ENCODE results near the gene SP3.

DNA sequence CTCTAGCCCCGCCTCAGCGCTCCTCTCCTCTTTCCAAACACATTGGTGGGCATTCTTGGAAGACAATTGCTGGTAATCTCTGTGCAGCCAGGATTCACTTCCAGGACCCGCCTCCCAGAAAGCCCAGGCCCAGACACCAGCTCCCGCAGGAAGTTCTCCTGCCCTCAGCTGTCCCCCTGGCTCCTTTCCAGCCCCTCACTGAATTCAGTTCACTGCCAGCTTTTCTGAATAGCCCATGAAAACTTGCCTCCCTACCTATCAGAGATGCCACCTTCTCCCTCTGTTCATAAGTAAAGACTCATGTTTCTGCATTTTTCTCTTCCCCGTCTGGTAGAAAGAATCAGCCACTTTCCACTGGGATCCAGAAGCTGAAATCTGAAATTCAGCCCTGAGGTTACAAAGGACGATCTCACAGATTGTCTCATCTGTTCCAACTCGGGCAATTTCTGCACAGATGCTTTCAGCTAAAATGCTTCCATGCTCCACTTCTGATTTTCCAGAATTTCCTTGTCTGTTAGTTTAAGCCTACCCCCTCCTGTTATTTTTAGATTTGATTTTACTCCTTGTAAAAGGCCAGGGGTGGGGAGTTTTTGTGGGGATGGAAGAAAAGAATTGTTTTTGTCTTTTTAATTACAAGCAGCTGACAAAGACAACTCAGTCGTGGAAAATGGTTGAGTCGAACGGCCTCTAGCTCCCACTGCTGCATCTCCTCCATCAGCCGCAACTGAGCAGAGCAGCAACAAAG is 98.1 kb downstream of the SP3 start:
- TF ChIP-seq, protein P1, sequence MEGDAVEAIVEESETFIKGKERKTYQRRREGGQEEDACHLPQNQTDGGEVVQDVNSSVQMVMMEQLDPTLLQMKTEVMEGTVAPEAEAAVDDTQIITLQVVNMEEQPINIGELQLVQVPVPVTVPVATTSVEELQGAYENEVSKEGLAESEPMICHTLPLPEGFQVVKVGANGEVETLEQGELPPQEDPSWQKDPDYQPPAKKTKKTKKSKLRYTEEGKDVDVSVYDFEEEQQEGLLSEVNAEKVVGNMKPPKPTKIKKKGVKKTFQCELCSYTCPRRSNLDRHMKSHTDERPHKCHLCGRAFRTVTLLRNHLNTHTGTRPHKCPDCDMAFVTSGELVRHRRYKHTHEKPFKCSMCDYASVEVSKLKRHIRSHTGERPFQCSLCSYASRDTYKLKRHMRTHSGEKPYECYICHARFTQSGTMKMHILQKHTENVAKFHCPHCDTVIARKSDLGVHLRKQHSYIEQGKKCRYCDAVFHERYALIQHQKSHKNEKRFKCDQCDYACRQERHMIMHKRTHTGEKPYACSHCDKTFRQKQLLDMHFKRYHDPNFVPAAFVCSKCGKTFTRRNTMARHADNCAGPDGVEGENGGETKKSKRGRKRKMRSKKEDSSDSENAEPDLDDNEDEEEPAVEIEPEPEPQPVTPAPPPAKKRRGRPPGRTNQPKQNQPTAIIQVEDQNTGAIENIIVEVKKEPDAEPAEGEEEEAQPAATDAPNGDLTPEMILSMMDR (IDR thresholded peaks at IDR 0.05; ENCODE audit: low read depth, low read length, poor library complexity, severe bottlenecking) = no peak
- no peak for TF ChIP-seq EZH2phosphoT487 (IDR thresholded peaks at IDR 0.05; ENCODE audit: borderline replicate concordance, low read length)
